ENCODE data around the gene DHRS7.

Gene DHRS7

GRCh38 chr14:60094306-60094897, 70.8 kb downstream of the DHRS7 start:
- Histone ChIP-seq H3K4me1 (ENCODE audit: control insufficient read depth, low read length) (peaks cover 32% of the 10 kb centered on the region), H3K4me3 (ENCODE audit: low read length) (peak overlapping the region; percentile 99), H3F3A (ENCODE audit: control insufficient read depth, insufficient read depth) (peaks cover 3% of the 10 kb centered on the region; the same call in 1 of the 2 replicates), H3K36me3 (ENCODE audit: control insufficient read depth, low read length) (peaks cover 40% of the 10 kb centered on the region), H3K9me3 (ENCODE audit: control insufficient read depth, insufficient read depth, low read length) (no peaks in the 10 kb centered on the region), H3K4me2 (ENCODE audit: low read length) (peak overlapping the region; percentile 68), H3K27ac (ENCODE audit: low read depth, low read length) (no peak overlapping the region), H3K27me3 (ENCODE audit: control insufficient read depth, low read length) (no peaks in the 10 kb centered on the region), H3K9me2 (replicated peaks; ENCODE audit: control insufficient read depth, low read length) (no peaks in the 10 kb centered on the region), H4K20me1 (ENCODE audit: control insufficient read depth, insufficient read depth, low read depth, low read length) (no peaks in the 10 kb centered on the region), H3K79me2 (ENCODE audit: control insufficient read depth, low read length) (peaks cover 79% of the 10 kb centered on the region)
- TF ChIP-seq EZH2phosphoT487 (IDR thresholded peaks at IDR 0.05; ENCODE audit: borderline replicate concordance, low read length) (no peak), CTCF (IDR thresholded peaks at IDR 0.05; ENCODE audit: low read depth, low read length, poor library complexity, severe bottlenecking) (no peak)
